MM.1S (cell line): Measurements from ENCODE around the gene LRRC49.

Source experiments
- CTCF ChIP-seq: fragments of 300-600 bp; sonication (generic); IDR thresholded peaks from 2 replicates; pipeline ENCODE4 v1.5.1; 2016; ENCODE audit warnings: antibody characterized with exemption, low read length, mixed read lengths
- EZH2phosphoT487 ChIP-seq: fragments of 300-600 bp; sonication (generic); IDR thresholded peaks from 2 replicates; pipeline ENCODE4 v1.6.1; 2018; ENCODE audit warnings: antibody characterized with exemption, low read length

DNA sequence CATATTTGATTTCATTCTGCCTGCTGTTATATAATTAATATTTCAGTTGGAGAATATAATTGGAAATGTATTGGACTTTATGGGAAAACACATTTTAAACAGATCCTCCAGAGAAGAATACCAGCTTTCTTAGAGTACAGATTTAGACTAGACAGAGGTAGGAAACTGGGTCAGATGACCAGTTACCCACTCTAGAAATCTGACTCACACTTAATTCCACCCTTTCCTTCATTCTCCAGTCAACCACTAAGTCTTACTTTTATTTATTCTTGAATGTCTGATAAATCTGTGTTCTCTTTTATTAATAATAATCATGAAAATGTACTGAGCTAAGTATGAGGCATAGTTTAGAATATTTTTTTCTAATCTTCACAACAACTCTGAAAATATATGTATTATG lies 110.7 kb downstream of the LRRC49 start:
- TF ChIP-seq CTCF = no peak
- no peak for TF ChIP-seq EZH2phosphoT487
